ENCODE data around the gene ATG7. TPM values are rescaled to one million over a fixed set of nuclear protein-coding genes. Genes with fewer than 3 reads are reported as not detected.
A peak's percentile ranks its signal among the peaks of the same experiment; 100 is the strongest.

The ATG7 gene
- polyA plus RNA-seq, 6 donors from 2014 or later: 15.5 to 36.9 (median 18.4) TPM

DNA sequence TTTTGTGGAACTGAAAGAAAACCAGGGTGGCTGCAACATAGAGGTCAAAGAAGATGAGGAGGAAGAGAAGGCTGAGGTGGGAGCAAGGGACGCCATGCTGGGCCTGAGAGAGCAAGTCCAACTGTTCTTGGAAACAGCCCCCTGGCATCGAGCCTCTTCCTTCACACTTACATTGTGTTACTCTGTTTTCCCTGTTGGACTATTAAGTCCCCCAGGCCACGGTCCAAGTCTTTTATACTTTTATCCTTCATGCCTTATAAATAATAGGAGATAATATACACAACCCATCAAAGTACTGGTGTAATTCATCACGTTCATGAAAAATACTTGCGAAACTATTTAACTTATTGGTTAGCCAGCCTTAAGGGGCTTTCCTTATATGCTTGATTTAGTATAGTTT lies 79.3 kb downstream of the ATG7 start:
- DNase-seq (no peak), ATAC-seq (ENCODE audit: low read depth in 2 of 2) (no peak)
- H3K4me3 Mint-ChIP-seq: no peak overlapping the region
- peaks cover 0 to 8% (median 2%) of the 10 kb centered on the region in 7 donors for H3K9me3 Mint-ChIP-seq
- no peaks in the 10 kb centered on the region for H3K27me3 Mint-ChIP-seq
- H3K36me3 Mint-ChIP-seq: peaks cover 25 to 54% of the 10 kb centered on the region in 2 donors
- no peaks in the 10 kb centered on the region for H3K4me1 Mint-ChIP-seq
- H3K27ac Mint-ChIP-seq: no peak overlapping the region

DNA sequence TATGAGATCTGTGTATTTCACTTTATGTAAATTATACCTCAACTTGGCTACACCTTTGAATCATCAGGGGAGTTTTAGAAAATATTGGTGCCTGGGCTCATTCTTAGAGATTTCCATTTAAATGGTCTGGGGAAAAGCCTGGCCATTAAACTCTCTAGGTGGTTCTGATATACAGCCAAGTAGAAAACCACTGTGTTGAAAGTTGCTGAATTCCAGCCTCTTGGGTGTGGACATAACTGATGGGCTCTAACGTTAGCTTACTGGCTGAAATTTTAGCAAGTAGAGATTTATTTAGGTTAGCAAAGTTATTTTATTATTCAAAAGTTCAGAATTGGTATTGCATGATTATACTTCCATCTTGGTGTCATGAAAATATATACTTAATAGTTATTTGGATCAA lies 84.1 kb downstream of the ATG7 start:
- peaks cover 11 to 21% of the 10 kb centered on the region in 2 donors for H3K36me3 Mint-ChIP-seq

DNA sequence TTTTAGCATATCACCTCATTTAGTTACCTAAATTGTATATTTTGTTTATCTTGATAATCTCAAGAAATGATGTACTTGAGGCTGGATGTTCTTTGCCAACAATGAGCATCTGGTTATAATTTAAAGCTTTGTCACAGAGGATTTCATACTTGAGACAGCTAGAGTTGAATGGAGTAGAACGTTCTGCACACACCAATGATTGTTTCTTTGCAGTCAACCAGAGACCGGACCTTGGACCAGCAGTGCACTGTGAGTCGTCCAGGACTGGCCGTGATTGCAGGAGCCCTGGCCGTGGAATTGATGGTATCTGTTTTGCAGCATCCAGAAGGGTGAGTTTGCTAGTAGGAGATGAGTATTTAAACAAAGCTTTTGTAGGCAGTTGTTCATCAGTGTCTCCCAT lies 90.4 kb downstream of the ATG7 start:
- DNase-seq: no peak
- Mint-ChIP-seq H3K4me3 (no peak overlapping the region), H3K9me3 (no peaks in the 10 kb centered on the region), H3K36me3 (peaks cover 39 to 48% of the 10 kb centered on the region in 2 donors), H3K4me1 (no peaks in the 10 kb centered on the region), H3K27me3 (no peaks in the 10 kb centered on the region), H3K27ac (peak overlapping the region in 1 of 6 donors; percentile 24)
- no peak for ATAC-seq (ENCODE audit: low read depth in 2 of 2)

More for the DNA sequence above, 84.1 kb downstream of the ATG7 start:
- no peak overlapping the region for H3K4me3 Mint-ChIP-seq
- peaks cover 0 to under 1% (median 0%) of the 10 kb centered on the region in 7 donors for H3K9me3 Mint-ChIP-seq
- no peaks in the 10 kb centered on the region for H3K27me3 Mint-ChIP-seq
- DNase-seq (no peak), ATAC-seq (ENCODE audit: low read depth in 2 of 2) (no peak)
- no peaks in the 10 kb centered on the region for H3K4me1 Mint-ChIP-seq
- H3K27ac Mint-ChIP-seq: no peak overlapping the region

DNA sequence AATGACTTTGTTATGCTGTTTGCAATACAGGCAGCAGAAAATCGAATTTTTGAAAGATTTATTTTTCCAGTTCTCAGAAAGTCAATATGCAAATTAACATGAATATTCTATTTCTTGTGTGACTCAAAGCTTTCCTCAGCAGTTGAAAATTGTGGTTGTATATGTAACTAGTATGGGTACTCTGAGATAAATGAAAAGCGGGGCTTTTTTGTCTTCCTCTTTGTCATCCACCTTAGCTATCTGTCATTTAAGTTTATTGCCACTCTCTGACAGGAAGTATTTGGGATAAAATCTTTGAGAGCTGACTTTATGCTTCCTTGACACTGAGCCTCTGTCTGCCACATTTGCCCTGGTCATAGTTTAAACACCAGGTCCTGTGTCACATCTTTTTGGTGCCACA lies 91.5 kb downstream of the ATG7 start:
- Mint-ChIP-seq H3K27ac (no peak overlapping the region), H3K36me3 (peaks cover 38 to 47% of the 10 kb centered on the region in 2 donors), H3K4me3 (no peak overlapping the region), H3K27me3 (no peaks in the 10 kb centered on the region), H3K4me1 (no peaks in the 10 kb centered on the region), H3K9me3 (no peaks in the 10 kb centered on the region)
- DNase-seq: no peak
- ATAC-seq (ENCODE audit: low read depth in 2 of 2): no peak

DNA sequence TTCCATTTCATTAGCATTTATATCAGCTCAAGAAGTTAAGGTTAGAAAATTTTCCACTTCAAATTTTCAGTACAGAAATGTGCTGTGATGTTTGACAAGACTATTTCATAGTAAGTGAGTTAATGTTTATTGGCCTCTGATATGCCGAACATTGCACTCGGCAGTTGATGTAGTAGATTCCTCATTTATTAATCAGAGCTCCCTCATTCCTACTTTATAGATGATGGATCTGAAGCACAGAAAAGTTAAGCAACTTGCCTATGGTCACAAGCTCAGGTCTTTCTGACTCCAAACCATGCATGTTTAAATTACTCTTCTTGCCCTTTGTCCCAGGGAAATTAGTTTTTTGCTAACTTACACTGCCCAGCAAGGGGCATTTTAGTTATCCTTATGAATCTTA lies 92.0 kb downstream of the ATG7 start:
- DNase-seq: no peak
- ATAC-seq (ENCODE audit: low read depth in 2 of 2): no peak
- Mint-ChIP-seq H3K4me3 (no peak overlapping the region), H3K4me1 (no peaks in the 10 kb centered on the region), H3K27me3 (no peaks in the 10 kb centered on the region), H3K36me3 (peaks cover 37 to 44% of the 10 kb centered on the region in 2 donors), H3K9me3 (no peaks in the 10 kb centered on the region), H3K27ac (no peak overlapping the region)

DNA sequence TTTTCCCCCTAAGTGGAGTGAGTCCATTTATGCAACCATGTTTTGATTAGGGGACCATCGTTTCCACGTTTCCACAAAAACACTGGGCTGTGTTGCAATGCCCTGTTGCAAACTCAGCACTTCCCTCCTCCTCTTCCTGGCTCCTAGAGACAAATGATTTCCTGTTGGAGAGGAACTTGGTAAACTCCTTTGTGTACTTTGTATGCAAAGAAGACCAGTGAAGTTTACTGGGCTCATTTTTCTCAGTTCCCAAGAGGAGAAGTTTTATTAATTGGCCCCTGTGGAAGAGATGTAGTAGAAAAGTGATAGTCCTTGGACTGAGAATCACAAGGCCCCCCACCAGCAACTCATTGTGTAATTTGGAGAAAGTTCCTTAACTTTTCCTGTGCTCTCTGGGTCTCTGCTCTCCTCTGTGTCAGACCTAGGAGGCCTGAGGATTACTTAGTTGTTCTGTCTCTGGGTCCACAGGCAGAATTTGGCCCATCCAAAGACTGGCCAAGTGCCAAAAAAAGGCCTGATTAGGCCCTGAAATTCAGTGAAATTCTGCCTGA lies 95.0 kb downstream of the ATG7 start:
- Mint-ChIP-seq H3K4me1 (no peaks in the 10 kb centered on the region), H3K9me3 (no peaks in the 10 kb centered on the region), H3K36me3 (peaks cover 35 to 44% of the 10 kb centered on the region in 2 donors), H3K4me3 (no peak overlapping the region), H3K27ac (no peak overlapping the region), H3K27me3 (no peaks in the 10 kb centered on the region)
- ATAC-seq (ENCODE audit: low read depth in 2 of 2): no peak
- DNase-seq: no peak

DNA sequence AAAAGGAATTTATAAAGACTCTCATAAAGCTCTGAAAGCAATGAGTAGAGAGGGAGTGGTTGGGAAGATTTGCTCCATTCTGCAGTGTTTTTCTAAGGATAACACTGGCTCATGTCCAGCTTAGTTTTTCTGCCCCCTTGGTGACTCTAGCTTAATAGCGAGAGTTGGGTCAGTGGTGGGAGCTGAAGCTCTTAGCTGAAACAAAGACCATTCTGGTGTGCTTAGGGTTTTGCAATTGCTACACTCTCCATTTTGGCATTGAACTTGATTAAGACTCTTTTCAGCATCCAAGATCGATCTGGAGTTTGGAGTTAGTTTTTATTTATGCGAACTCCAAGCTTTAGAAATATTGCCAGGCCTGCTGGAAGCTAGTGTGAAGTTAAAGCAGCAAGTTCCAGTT lies 98.0 kb downstream of the ATG7 start:
- H3K36me3 Mint-ChIP-seq: peaks cover 15 to 25% of the 10 kb centered on the region in 2 donors
- H3K4me3 Mint-ChIP-seq: no peak overlapping the region
- H3K9me3 Mint-ChIP-seq: no peaks in the 10 kb centered on the region
- DNase-seq (no peak), ATAC-seq (ENCODE audit: low read depth in 2 of 2) (no peak)
- H3K27me3 Mint-ChIP-seq: no peaks in the 10 kb centered on the region
- H3K4me1 Mint-ChIP-seq: no peaks in the 10 kb centered on the region
- H3K27ac Mint-ChIP-seq: no peak overlapping the region

DNA sequence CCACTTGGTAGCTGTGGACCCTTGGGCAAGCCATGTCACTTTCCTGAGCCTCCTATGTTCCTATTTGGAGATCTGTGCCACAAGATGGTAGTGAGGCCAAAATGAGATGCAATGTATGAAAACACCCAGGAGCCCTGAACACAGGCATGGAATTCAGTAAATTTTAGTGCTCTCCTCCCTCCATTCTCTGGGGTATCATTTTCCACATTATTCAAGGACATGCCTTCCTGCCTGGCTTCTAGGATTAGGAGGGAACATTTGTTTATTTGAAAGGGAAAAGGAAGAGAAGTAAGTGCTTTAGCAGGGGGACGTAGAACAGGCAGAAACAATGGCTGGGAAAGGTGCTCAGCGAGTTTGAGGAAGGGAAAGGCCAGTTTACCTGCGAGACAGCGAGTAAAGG lies 98.8 kb downstream of the ATG7 start:
- peak overlapping the region in 1 of 6 donors; percentile 66 for H3K27ac Mint-ChIP-seq
- no peaks in the 10 kb centered on the region for H3K9me3 Mint-ChIP-seq
- no peaks in the 10 kb centered on the region for H3K27me3 Mint-ChIP-seq
- H3K4me1 Mint-ChIP-seq: no peaks in the 10 kb centered on the region
- H3K4me3 Mint-ChIP-seq: peak overlapping the region in 1 of 8 donors; percentile 13
- ATAC-seq (ENCODE audit: low read depth in 2 of 2) (no peak), DNase-seq (no peak)
- H3K36me3 Mint-ChIP-seq: peaks cover 15 to 20% of the 10 kb centered on the region in 2 donors

DNA sequence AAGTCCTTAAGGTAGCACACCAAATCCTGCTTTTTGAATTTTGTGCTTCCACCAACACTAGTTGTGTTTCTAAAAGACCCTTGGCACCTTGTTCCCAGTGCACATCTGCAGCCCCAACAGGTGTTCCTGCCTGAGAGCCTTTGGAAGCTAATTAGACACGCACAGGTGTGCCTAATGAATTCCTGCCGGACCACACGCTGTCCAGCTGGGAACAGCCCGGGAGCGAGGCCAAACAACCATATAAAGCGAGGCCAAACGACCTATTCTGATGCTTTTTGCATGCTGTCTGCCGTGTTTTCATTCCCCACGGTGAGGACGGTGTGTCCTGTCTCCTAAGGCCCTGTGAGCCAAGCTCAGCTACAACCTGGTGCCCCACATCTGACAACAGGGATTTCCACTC lies 99.5 kb downstream of the ATG7 start:
- ATAC-seq (ENCODE audit: low read depth in 2 of 2): no peak
- H3K36me3 Mint-ChIP-seq: peaks cover 9 to 20% of the 10 kb centered on the region in 2 donors

DNA sequence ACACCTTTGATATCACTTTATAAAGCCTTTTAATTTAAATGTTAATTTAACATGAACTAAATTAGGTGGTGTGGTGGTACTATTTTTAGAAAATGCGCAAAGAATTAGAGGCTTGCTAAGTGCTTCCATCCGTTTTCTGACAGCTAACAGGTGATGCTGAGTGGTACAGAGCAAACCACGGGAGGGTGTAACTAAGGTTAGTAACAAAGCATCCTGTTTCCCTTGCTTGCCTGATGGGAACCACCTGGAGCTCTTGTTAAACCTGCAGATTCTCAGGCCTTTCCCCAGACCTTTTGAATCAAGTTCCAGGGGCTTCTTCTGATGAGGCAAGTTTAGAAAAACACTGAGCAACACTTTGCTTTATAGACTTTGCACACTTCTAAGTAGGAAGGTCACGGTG lies 101.0 kb downstream of the ATG7 start:
- Mint-ChIP-seq H3K27ac (no peak overlapping the region), H3K4me3 (no peak overlapping the region), H3K27me3 (no peaks in the 10 kb centered on the region), H3K9me3 (no peaks in the 10 kb centered on the region), H3K4me1 (no peaks in the 10 kb centered on the region), H3K36me3 (peaks cover 8 to 13% of the 10 kb centered on the region in 2 donors)
- ATAC-seq (ENCODE audit: low read depth in 2 of 2) (no peak), DNase-seq (no peak)

More for the DNA sequence above, 99.5 kb downstream of the ATG7 start:
- no peak overlapping the region for H3K4me3 Mint-ChIP-seq
- H3K27ac Mint-ChIP-seq: peak overlapping the region in 1 of 6 donors; percentile 33
- H3K9me3 Mint-ChIP-seq: no peaks in the 10 kb centered on the region
- no peak for DNase-seq
- H3K27me3 Mint-ChIP-seq: no peaks in the 10 kb centered on the region
- no peaks in the 10 kb centered on the region for H3K4me1 Mint-ChIP-seq

DNA sequence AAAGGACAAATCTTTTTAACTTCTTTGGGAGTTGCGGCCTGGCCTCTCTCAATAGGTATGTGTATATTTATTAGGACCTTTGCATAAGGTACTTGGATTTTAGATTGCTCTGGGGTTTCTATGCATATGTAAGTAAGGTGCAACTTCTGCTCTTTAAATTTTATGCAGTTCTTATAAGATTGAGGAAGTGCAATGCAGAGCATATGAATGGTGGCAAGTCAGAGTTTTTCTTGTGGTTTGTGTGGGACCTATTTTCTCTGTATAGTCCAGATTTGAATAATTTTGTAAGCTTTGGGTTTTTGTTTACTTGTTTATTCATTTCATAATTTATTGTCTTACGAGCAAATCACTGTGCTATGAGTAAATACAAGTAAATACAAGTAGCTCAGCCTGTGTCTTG lies 101.5 kb downstream of the ATG7 start:
- H3K4me1 Mint-ChIP-seq: no peaks in the 10 kb centered on the region
- peaks cover 8 to 13% of the 10 kb centered on the region in 2 donors for H3K36me3 Mint-ChIP-seq
- H3K27me3 Mint-ChIP-seq: no peaks in the 10 kb centered on the region
- ATAC-seq (ENCODE audit: low read depth in 2 of 2) (no peak), DNase-seq (no peak)
- no peaks in the 10 kb centered on the region for H3K9me3 Mint-ChIP-seq
- H3K27ac Mint-ChIP-seq: no peak overlapping the region
- no peak overlapping the region for H3K4me3 Mint-ChIP-seq

DNA sequence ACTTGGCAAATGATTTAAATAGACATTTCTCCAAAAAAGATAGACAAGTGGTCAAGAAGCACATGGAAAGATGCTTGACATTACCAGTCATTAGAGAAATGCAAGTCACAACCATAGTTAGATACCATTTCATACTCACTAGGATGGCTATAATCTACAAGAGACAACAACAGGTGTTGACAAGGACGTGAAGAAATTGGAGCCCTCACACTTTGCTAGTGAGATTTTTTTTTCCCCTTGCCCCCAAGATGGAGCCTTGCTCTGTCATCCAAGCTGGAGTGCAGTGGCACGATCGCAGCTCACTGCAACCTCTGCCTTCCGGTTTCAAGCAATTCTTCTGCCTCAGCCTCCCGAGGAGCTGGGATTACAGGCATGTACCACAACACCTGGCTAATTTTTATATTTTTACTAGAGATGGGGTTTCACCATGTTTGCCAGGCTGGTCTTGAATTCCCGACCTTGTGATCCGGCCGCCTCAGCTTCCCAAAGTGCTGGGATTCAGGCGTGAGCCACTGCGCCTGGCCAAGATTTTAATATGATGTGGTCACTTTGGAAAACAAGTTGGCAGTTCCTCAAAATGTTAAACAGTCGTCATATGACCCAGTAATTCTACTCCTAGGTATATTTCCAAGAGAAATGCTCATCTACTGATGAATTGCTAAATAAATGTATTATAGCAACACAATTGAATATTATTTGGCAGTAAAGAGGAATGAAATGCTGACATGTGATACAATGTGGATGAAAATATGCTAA lies 103.3 kb downstream of the ATG7 start:
- no peak for ATAC-seq (ENCODE audit: low read depth in 2 of 2)
- Mint-ChIP-seq H3K27me3 (no peaks in the 10 kb centered on the region), H3K4me1 (no peaks in the 10 kb centered on the region), H3K9me3 (no peaks in the 10 kb centered on the region), H3K27ac (no peak overlapping the region), H3K36me3 (peaks cover 0 to 9% of the 10 kb centered on the region in 2 donors), H3K4me3 (no peak overlapping the region)
- no peak for DNase-seq

DNA sequence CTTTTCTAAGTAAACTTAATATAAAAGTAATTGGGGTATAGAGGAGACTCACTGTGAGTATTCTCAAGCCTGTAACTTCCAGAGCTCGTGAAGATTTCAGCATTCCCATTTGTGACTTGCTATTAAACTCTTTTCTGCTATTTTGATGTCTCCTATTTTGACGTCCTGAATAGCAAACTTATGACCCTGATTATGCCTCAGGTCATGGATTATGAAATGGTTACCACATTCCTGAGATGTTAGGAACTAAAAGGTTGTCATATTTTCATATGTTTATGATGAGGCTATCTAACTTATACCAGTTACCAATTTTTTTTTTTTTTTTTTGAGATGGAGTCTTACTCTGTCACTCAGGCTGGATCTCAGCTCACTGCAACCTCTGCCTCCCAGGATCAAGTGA lies 105.5 kb downstream of the ATG7 start:
- H3K9me3 Mint-ChIP-seq: no peaks in the 10 kb centered on the region
- H3K36me3 Mint-ChIP-seq: peaks cover 0 to 9% of the 10 kb centered on the region in 2 donors
- ATAC-seq (ENCODE audit: low read depth in 2 of 2) (no peak), DNase-seq (no peak)
- H3K4me1 Mint-ChIP-seq: no peaks in the 10 kb centered on the region
- H3K27ac Mint-ChIP-seq: no peak overlapping the region
- no peaks in the 10 kb centered on the region for H3K27me3 Mint-ChIP-seq
- no peak overlapping the region for H3K4me3 Mint-ChIP-seq

DNA sequence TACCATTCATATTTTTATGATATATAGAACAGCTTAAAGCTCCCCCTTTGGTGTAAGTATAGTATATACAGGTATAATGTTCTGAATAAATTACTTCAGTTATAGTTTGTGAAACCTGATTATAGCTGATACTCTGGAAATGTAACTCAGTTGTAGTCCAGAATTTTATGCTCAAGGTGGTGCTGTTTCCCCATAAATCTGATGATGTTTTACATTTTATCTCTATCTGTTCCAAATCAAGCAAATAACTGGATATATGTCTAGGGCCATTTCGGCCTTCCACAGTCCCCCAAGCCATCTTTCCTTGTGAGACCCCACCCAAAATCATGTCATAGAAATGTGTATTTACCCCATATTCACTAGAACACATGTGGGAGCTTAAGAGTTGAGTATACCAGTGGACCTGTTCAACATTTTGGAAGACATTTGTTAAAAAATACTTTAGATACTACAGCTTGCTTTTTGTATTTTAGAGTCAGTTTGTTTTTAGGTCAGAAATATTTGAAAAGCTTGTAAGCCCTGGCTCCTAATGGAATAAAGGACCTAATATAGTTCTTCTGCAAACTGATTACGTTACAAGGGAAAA lies 107.1 kb downstream of the ATG7 start:
- DNase-seq (peak; percentile 24), ATAC-seq (ENCODE audit: low read depth in 2 of 2) (no peak)
- Mint-ChIP-seq H3K27ac (peak overlapping the region in 1 of 6 donors; percentile 29), H3K36me3 (peaks cover 0 to 9% of the 10 kb centered on the region in 2 donors), H3K4me1 (no peaks in the 10 kb centered on the region), H3K27me3 (no peaks in the 10 kb centered on the region), H3K9me3 (no peaks in the 10 kb centered on the region), H3K4me3 (no peak overlapping the region)
